Measurements from ENCODE around the gene DNAI7.

DNAI7 gene, protein sequence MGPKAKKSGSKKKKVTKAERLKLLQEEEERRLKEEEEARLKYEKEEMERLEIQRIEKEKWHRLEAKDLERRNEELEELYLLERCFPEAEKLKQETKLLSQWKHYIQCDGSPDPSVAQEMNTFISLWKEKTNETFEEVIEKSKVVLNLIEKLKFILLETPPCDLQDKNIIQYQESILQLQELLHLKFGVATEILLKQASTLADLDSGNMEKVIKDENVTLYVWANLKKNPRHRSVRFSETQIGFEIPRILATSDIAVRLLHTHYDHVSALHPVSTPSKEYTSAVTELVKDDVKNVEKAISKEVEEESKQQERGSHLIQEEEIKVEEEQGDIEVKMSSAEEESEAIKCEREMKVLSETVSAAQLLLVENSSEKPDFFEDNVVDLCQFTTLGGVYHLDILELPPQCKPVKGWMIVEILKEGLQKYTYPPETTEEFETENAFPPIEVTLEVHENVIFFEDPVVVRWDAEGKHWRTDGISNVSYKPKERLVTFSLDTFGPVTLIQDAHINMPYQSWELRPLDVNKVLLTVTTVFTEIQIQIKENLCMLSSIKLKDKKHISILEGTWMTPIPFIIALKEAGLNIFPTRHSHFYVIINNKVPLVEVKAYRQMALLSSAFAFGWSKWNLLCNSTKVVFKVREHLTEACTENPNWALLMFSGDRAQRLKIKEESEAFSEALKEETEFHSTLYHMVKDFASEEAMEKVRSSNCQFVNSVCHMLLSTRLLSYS

GRCh38 chr12:25195056-25195971 lies at the start of gene DNAI7, which contains the start of gene ETFRF1:
Gene DNAI7, minus strand, starts transcription at chr12:25195160. Its CDS starts 82 bp downstream, at chr12:25195078.
Gene ETFRF1, plus strand, starts transcription at chr12:25195237. Its CDS starts 8,720 bp downstream, at chr12:25203957.
- peak; percentile 98 for DNase-seq
- H3K27me3 ChIP-seq (ENCODE audit: insufficient read depth, low read depth, severe bottlenecking): no peaks in the 10 kb centered on the region
- no peaks in the 10 kb centered on the region for H3K36me3 ChIP-seq
- H3K9me3 ChIP-seq (ENCODE audit: severe bottlenecking): no peaks in the 10 kb centered on the region
- peak within 1 kb of the TSS; percentile 62 for H3K4me3 ChIP-seq (ENCODE audit: low read depth, low read length)
- TF ChIP-seq, protein P1, sequence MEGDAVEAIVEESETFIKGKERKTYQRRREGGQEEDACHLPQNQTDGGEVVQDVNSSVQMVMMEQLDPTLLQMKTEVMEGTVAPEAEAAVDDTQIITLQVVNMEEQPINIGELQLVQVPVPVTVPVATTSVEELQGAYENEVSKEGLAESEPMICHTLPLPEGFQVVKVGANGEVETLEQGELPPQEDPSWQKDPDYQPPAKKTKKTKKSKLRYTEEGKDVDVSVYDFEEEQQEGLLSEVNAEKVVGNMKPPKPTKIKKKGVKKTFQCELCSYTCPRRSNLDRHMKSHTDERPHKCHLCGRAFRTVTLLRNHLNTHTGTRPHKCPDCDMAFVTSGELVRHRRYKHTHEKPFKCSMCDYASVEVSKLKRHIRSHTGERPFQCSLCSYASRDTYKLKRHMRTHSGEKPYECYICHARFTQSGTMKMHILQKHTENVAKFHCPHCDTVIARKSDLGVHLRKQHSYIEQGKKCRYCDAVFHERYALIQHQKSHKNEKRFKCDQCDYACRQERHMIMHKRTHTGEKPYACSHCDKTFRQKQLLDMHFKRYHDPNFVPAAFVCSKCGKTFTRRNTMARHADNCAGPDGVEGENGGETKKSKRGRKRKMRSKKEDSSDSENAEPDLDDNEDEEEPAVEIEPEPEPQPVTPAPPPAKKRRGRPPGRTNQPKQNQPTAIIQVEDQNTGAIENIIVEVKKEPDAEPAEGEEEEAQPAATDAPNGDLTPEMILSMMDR (IDR thresholded peaks at IDR 0.05; ENCODE audit: low read depth, low read length): no peak
- H3K27ac ChIP-seq: peak within 1 kb of the TSS; percentile 87

DNA sequence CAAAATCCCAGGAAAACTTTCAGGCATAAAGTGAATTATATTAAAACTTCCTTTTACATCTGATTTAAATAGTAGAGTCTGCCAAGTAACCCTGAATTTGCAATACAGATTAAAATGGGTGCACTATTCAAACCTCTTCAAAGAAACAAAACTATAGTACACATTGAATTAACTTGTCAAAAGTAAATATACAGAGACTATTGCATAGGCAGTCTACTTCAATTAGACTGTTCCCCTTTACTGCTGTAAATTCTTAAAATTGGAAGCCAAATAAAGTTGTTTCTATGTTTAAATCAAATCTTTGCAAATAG lies 48.7 kb upstream of the DNAI7 start:
- no peak for DNase-seq
- Histone ChIP-seq H3K27ac (no peak overlapping the region), H3K27me3 (ENCODE audit: insufficient read depth, low read depth, severe bottlenecking) (no peaks in the 10 kb centered on the region), H3K36me3 (peaks cover 17% of the 10 kb centered on the region), H3K4me3 (ENCODE audit: low read depth, low read length) (no peak overlapping the region), H3K9me3 (ENCODE audit: severe bottlenecking) (no peaks in the 10 kb centered on the region)
- TF ChIP-seq, protein P1 (IDR thresholded peaks at IDR 0.05; ENCODE audit: low read depth, low read length): no peak

DNA sequence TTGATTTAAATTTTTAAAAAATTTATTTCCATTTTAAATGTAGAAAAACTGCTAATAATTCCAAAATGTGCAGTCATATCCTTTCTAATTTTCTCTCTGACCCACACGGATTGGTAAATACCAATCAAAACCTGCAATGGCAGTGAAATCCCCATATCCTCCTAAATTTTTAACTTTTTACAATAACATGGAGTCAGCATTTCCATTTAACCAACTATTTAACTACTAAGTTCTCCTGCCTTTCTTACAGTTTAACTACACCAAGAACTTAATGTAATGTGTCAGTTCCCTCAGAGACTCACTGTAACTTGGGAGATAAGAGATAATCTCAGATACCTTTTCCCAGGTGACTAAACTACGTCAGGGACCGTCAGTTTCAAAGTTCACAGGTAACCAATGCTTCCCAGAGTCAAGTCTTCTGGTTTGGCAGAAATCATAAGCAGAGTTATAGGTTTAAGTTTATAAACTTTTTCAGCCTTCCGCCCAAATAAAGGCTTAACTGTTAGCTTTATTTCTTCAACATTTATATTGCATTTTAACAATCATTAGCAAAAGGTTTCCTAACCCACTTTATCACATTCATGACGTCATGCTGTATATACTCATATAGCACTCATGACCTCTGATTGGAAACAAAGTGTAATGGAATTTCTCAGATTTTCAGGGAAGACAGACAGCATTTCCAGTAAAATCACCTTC lies 48.2 kb upstream of the DNAI7 start:
- Histone ChIP-seq H3K36me3 (peaks cover 17% of the 10 kb centered on the region), H3K4me3 (ENCODE audit: low read depth, low read length) (no peak overlapping the region), H3K27ac (no peak overlapping the region), H3K9me3 (ENCODE audit: severe bottlenecking) (no peaks in the 10 kb centered on the region), H3K27me3 (ENCODE audit: insufficient read depth, low read depth, severe bottlenecking) (no peaks in the 10 kb centered on the region)
- TF ChIP-seq, protein P1 (IDR thresholded peaks at IDR 0.05; ENCODE audit: low read depth, low read length): no peak
- no peak for DNase-seq

DNA sequence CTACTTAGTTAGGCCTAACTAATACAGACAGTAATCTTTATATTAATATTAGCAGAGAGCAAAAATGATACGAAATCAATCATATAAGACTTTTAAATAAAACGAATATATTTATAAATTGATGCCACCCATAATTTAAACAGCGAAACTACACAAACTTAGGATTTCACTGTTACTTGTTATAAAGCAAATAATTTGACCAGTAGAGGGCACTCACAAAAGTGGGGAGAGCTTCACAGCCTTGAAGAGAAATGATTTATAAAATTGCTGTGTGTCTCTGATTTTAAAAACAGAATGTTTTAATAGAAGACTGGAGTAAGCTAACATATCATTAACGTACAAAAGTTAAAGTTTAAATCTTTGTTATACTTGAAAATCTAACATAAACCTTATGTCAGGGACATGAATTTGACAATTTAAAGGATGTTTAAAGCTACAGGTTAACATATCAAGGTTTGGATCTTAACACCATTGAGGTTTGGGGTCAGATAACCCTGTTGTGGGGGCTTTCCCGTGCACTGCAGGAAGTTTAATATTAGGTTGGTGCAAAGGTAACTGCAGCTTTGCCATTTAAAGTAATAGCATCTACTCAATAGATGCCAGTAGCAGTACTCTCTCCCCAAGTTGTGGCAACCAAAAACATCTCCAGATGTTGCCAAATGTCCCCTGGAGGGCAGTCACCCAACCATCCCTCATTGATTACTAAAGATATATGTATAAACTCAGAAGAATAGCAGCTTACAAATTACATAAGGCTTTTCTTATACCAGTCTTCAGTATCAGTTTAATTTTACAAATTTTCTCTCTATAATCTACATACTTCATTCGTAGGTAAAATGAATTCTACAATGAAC lies 46.4 kb upstream of the DNAI7 start:
- Histone ChIP-seq H3K27me3 (ENCODE audit: insufficient read depth, low read depth, severe bottlenecking) (no peaks in the 10 kb centered on the region), H3K4me3 (ENCODE audit: low read depth, low read length) (no peak overlapping the region), H3K36me3 (peaks cover 21% of the 10 kb centered on the region), H3K27ac (no peak overlapping the region), H3K9me3 (ENCODE audit: severe bottlenecking) (no peaks in the 10 kb centered on the region)
- DNase-seq: no peak
- TF ChIP-seq, protein P1 (IDR thresholded peaks at IDR 0.05; ENCODE audit: low read depth, low read length): 0 out of 2 replicates have a peak, but pooled peaks have one; percentile 23

Data from WERI-Rb-1 (cell line).